SK-N-DZ (cell line): ENCODE data around the gene SEC14L2.
"Not testable (repeated sequence)": the region's sequence is repeated elsewhere in the genome, so short reads cannot be mapped to it uniquely, and the experiment has no call there.

ENCODE experiments used
- DNase-seq: peaks from one replicate; pipeline ENCODE4 v3.0.0-alpha.2; 2015; ENCODE audit warnings: low spot score

SEC14L2 gene

DNA sequence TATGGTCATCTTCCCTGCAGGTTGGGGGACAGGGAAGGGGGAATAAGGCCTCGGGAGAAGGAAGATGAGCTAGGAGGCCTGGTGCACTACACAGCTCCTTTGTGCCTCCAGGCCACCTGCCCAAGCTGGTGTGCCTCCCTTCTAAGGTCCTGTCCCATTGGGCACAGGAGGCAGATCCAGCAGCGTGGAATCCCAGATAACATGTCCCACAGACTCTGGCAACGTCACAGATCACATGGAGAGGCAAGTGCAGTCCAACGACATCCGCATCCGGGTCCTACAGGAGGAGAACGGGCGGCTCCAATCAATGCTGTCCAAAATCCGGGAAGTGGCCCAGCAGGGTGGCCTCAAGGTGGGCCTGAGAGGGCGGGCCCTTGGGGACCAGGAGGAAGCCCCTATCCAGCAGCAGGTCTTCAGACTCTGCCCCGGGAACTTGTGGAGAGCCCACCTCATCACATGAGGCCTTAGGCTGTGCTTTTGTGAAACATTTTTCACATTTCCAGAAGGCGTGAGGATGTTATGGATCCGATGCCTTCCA is 21.4 kb upstream of the SEC14L2 start:
- no peak for DNase-seq

DNA sequence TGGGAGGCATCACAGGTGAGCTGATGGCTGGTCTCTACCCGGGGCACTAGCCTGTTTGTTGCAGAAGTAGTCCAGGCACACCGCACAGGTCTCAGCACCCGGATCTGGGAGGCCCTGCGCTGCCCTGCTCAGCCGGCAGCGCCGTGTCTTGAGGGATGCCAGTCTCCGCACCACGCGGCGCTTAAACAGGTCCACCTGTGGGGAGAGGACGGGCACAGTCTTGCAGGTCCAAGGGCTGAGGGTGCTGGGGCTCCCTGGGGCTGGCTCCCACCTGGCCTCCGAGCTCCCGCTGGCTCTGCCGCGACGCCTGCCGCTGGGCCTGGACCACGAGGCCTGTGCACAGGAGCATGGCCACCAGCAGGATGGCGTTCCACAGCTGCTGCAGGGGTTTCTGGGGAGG is 16.8 kb upstream of the SEC14L2 start:
- no peak for DNase-seq

DNA sequence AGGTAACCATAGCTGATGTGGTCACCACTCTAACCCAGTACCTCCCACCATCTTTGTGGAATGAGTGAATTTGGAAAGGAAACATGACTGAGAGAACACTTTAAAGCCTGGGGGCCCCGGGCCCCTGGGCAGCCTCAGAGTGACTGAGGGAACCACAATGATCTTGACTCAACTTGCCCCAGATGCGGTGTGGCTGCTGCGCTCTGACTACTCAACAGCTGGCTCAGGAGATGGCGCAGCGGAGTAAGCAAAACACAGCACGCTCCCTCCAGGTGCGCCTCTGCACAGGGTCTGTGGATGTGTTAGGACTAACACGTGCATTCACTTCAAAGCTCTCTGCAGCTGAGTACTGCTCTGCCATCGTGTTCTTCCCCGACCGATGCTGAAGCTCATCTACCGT is 15.6 kb upstream of the SEC14L2 start:
- DNase-seq, result no peak

DNA sequence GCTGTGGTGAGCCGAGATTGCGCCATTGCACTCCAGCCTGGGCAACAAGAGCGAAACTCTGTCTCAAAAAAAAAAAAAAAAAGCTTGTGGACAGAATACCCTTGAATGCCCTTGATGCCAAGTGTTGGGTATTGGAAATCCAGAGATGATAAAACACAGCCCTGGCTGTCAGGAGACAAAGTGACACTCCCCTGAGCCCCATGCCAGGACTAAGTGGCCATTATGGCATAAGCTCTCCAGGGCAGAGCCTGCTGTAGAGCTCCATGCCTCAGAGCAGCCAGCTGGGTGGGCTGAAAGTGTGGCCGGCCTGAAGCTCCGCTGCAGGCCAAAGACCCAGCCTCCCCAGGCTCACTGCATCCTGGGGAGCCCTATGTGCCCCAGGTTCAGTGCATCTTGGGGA is 14.5 kb upstream of the SEC14L2 start:
- DNase-seq, result no peak

DNA sequence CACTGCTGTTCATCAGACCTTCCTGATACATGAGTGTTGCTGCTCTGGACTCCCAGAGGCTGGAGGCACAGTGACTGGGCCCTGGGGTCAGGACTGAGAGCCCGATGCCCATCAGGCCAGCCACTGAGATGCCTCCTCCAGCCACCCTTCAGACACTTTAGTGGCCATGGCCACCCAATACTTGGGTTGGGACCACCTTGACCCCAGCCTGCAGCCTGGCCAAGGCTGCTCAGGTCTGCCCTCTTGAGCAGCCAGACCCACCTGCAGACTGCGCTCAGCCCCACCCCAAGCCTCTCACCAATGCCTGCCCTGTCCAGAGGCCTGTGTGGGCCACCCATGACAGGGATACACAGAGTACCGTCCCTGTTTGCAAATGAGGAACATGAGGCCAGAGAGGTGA is 13.8 kb upstream of the SEC14L2 start:
- no peak for DNase-seq

DNA sequence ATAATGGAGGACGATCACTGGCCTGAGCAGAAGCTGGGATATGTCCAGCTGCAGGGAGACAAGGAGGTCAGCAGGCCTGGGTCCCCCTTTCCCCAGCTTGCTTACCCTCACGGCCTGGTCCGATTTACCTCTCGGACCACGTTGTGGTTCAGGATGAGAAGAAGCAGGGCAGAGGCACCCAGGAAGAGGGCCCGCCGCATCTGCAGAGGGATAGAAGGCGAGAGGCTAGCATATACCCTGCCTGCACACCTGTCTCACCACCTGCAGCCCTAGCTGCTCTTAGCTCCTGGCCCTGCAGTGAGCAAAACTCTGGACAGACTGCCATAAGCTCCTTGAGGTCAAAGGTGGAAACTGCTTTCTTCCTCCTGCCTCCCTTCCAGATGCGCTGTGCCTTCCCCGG is 10.9 kb upstream of the SEC14L2 start:
- no peak for DNase-seq

DNA sequence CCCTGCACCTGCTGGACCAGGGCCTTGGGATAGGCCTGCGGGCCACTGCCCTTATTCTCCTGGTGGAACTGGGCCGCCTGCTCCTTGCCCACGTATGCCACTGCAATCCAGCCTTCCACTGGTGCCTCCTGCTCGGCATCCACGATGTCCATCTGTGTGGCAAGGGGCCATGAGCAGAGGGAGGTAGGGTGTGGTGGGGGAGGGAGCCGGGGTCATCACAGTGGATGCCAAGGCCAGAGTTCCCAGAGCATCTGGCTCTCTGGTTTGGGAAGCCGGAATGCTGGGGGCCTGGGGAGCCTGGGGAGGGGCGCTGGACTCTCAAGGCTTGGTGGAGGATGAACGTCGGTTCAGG is 10.2 kb upstream of the SEC14L2 start:
- DNase-seq, result no peak

DNA sequence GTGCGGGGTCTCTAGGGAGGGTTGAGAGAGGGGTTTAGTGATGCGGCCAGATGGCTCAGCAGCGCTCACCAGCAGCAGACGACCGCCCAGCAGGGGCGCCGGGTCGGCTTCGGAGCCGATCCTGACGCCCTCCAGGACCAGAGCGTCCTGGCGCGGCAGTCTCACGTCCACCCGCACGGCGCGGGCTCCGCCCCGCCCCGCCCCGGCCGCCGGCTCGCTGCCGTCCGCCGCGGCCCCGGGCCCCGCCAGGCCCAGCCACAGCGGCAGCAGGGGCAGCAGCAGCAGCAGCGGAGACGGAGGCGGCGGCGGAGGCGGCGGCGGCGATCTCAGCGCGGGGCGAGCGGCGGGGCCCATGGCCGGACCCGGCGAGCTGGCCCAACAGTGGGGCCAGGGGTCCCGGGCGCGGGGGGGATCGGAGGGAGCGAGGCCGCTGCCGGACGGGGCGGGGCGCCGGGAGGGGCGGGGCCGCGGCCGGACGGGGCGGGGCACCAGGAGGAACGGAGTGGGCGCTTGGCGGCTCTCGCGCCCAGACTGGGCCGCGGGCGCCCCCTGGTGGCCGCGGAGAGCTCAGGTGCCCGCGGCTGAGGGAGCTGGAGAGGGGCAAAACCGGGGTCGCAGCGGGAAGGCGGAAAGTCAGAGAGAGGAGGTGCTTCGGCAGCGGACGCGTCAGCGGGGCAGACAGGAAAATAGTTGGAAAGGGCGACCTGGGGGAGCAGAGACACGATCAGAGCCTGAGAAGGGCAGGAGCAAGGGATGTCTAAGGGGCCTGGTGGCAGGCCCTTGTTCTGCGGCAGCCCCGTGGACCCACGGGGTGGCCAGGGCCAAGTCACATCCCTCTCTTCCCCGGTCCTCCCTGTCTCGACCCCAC is 9.6 kb upstream of the SEC14L2 start, which contains the start of gene RNF215:
TSS of gene RNF215 (minus strand) at position 452 of the 868 bp plus-strand sequence. CDS start at position 354, 98 bp downstream.
- peak; percentile 84 for DNase-seq

DNA sequence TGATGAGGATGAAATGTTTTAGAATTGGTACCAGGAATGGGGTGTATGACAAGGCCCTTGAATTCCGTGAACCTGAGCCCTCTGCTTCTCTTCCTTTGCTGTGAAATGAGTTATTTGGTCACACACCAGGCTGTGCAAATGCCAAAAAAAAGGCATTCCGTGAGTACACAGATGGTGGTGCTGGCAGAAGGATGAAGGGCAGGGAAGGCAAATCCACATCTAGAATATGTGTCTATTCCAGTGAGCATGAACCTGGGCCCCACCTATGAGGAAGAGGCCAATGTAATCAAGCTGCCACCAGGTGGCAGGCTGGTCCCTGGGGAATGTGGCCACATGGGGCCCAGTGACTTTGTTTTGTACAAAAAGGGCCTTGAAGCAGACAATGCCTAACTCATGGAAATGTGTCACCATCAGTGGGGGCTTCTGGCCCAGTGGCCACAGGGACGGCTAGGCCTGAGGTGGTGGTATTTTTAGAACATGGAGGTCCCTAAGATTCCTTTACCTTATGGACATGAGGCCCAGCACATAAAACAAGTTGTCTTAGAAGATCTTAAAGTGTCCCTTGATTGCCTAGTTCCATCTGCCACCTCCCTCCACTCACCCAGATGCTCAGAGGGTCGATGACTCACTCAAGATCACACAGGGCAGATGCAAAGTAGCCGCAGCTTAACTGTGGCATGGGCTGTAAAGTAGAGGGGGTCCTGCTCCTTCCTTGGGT is 5.7 kb upstream of the SEC14L2 start:
- DNase-seq, result peak; percentile 81

DNA sequence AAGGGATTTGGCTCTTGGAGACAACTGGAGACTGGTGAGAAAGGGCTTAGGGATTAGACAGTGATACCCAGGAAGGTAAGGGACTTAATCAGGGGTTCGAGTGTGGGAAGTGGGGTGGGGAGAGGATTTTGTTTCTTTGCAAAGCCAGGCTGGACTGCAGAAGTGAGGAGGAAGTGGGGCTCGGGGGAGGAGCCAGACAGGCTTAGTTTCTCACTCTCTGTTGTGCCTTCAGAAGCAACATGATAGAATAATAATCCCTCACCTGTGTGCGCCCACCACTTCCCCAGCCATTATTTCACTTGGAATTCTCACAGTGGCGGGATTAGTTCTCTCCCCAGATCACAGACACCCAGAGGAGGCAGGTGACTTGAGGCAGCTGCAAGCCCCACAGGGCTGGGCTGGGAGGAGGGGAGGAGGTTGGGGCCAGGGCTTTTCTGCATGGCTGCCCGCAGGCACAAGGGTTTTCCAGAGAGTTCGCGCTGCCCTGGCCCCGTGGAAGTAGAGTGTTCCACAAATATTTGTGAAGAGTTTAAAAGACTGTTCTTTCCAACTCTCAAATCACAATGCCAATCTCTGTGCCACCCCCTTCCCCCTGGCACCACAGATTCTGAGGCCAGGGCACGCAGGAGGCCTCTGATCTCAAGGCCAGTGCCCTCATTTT is 4.0 kb upstream of the SEC14L2 start:
- DNase-seq, result no peak

DNA sequence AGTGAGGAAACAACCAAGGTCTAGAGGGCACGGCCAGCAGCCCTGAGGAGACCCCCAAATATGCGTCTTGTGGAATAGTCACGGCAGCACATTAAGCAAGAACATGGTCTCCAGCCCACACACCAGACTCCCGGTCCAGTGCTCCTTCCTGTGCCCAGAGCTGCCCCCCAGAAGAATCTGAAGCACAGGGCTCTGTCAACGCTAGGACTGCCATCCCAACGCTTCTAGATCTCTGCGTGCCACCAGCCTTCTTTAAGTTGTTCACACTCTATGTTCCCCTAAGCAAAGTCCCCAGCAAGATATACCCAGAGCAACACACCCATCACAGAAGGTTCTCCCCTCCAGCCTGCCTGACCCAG is 3.5 kb upstream of the SEC14L2 start:
- no peak for DNase-seq

DNA sequence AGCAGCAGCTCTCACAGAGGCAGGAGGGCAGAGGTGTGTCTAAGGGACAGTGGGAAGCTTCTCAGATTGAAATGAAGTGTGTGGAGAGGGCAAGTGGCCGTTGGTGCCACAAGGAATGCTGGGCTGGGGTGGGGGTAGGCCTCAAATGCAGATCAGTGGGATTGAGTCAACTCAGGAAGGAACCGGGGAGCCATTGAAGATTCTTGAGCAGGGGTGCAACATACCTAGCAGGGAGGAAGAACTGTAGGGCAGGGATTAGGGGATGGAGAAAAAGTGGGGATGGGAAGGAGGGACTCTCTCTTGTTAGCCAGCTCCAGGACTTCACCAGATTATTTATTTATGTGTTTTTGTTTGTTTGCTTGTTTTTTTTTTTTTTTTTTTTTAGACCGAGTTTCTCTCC is 2.9 kb upstream of the SEC14L2 start:
- DNase-seq, result no peak

DNA sequence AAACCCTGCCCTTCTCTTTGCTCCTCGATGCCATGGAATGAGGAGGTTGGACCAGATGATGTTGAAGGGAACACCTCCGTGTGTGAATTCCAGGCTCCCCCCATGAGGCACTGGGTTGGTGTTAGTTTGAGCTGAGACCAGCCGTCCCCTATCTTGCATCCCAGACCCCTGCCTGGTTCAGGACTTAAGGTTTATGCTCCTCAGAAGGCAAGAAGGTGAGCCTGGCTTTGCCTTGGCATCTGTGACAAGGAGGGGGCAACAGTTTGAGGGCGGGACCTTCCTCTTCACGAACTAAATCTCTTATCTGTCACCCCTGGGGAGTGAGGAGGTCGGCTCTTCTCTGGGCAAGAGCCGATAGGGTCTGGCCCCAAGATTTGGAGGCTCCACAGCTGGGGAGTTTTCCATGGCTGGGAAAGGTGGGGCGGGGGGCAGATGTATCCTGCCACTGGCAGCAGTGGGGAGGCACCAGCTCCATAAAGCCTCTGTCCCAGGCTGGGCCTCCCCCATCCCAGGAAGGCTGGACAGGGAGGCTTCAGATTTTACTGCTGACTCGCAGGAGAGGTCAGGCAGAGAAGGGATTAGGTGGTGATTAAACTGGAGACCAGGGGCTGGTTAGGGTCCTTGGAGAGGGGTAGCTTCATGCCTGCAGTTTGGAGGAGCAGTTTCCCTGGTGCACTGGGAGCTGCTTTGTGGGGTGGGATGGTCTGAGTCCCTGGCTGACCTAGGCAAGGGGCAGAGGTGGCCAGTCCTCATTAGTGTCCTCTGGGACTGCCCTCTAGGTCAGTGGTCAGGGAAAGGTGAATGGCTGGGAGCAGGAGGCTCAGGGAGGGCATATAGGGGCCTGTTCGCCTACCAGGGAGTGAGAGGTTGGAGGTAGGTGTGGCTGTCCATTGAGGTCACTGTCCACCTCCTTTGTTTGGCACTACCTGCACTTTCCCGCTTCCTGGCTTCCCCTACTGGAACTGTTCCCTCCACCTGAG is 1.1 kb downstream of the SEC14L2 start:
- DNase-seq, result no peak

DNA sequence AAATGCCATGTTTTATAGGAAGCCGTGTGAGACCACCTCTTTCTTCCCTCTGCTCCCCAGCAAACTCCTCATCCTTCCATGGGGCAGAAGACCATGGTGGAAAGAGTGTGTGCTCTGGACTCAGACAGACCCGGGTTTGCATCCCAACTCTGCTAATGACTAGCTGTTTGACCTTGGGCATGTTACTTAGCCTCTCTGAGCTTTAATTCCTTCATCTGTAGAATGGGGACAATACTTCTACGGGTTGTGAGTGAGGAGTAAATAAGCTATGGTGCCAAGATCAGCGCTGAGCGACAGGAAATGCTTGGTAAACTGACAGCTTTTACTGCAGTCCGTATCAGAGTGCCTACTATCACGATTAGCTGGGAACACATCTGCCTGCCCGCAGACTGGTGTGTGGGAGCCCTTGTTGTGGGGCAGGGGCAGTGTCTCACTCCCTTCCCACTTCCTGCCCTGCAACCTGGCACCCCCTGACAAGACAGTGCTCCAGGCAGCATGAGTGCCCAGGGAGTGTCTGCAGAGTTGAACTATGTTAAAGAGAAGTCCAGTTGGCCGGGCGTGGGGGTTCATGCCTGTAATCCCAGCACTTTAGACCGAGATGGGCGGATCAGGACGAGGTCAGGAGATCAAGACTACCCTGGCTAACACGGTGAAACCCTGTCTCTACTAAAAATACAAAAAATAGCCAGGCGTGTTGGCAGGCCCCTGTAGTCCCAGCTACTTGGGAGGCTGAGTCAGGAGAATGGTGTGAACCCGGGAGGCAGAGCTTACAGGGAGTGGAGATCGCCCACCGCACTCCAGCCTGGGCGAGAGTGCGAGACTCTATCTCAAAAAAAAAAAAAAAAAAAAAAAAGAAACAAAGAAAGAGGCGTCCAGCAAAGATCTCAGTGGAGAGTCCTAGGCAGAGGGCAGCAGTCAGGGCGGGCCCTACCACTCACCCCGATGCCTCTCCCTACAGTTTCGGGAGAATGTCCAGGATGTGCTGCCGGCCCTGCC is 2.2 kb downstream of the SEC14L2 start:
- no peak for DNase-seq

DNA sequence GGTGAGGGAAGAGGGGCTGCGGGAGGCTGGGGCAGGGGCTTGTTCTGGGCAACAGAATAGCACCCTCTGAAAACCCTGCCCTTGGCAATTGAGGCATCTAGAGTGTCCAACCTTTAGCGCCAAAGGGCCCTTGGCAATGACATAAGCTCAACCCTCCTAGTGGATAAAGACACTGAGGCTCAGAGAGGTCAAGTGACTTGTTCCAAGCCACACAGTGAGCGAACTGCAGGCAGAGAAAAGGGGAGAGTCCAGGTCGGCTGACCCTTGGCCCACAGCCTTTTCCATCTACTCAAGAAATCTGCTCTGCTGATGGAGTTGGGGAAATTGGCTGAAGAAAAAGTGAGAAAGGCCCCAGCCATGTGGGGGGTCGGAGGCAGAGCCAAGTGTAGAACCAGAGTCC is 2.9 kb downstream of the SEC14L2 start:
- DNase-seq, result no peak

DNA sequence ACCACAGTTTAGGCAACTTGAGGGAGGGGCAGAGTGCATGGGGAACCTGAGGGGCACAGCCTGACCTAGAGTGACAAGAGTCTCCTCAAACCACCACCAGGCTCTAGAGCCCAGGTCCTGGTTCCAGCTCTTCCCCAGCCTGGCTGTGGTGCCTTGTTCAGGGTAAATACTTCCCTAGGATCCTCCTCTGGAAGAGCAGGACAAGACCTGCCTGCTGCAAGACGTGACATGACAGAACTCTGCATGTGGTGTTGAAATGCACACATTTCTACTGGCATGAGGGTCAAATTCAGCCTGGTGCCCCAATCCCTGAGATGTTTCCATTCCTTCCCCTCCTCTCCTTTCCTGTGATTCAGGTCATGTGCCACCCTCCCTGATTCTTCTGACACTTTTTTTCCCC is 3.3 kb downstream of the SEC14L2 start:
- DNase-seq, result no peak

DNA sequence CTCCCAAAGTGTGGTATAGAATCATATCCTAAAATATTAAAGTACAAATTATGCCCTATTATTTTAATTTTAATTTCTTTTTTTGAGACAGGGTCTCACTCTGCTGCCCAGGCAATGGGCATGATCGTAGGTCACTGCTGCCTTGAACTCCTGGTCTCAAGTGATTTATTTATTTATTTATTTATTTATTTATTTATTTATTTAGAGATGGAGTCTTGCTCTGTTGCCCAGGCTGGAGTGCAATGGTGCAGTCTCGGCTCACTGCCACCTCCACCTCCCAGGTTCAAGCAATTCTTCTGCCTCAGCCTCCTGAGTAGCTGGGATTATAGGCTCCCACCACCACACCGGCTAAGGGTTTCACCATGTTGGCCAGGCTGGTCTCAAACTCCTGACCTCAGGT is 4.2 kb downstream of the SEC14L2 start:
- not testable (repeated sequence) for DNase-seq

DNA sequence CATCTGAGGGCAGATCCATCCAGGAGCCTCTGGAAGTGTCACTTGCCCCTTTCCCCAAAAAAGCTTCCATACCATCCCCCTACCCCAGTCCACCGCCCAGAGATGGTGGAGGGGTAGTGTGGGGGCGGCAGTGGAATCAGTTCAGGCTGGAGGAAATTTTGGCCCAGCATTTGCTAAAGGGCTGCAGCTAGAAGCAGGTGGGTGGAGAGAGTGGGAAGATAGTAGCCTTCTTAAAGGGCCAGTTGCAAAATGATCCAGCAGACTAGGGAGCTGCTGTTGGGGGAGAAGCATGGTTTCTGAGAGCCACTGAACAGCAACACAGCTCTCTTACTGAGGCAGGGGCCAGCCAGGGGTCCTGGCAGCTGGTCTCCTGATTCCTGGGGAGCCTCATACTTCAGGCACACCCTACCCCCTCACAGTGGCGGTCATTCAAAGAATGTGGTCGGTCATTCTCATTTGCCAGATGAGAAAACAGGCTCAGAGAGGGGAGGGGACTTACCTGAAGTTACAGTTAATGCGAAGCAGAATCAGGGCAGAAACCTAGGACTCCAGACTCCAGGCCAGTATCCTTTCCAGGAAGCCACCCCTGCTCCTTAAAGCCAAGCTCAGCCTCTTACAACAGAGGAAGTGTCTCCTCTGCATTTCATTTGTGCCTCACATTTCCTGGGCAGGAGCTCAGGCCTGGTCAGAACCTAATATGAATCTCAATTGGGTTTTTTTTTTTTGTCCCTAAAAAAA is 5.4 kb downstream of the SEC14L2 start:
- no peak for DNase-seq

DNA sequence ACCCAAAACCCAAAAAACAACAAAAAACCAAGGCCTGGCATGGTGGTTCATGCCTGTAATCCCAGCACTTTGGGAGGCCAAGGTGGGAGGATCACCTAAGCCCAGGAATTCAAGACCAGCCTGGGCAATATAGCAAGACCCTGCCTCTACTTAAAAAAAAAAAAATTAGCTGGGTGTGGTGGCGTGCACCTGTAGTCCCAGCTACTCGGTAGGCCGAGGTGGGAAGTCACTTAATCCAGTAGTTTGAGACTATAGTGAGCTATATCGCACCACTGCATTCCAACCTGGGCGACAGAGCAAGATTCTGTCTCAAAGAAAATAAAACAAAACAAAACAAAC is 5.9 kb downstream of the SEC14L2 start:
- DNase-seq, result not testable (repeated sequence)
